Nephron (organoid): ENCODE measurements around the gene CABP5.

Source experiments
- H3K27ac Mint-ChIP-seq, 3 experiments: 2 replicates each; pipeline ENCODE4 v1.8.0; 2020; ENCODE audit warnings: mixed read lengths in 3 of 3, mild to moderate bottlenecking in 2 of 3, moderate library complexity in 1 of 3
- H3K27me3 Mint-ChIP-seq: 2 replicates; pipeline ENCODE4 v1.8.0; 2021; ENCODE audit warnings: low read depth, mild to moderate bottlenecking, moderate library complexity, mixed read lengths
- H3K36me3 Mint-ChIP-seq: 2 replicates; pipeline ENCODE4 v1.8.0; 2020; ENCODE audit warnings: low read depth, mixed read lengths
- H3K4me1 Mint-ChIP-seq: 2 replicates; pipeline ENCODE4 v1.8.0; 2020; ENCODE audit warnings: mixed read lengths
- H3K4me3 Mint-ChIP-seq, 3 experiments: 2 replicates each; pipeline ENCODE4 v1.8.0; 2020; ENCODE audit warnings: mild to moderate bottlenecking in 3 of 3, mixed read lengths in 3 of 3, moderate library complexity in 2 of 3
- H3K9me3 Mint-ChIP-seq: 2 replicates; pipeline ENCODE4 v1.8.0; 2020; ENCODE audit warnings: mixed read lengths
- TF ChIP-seq, protein P1 (sequence below), 3 experiments: fragments of 200-600 bp; sonication (generic); IDR thresholded peaks; one replicate each; pipeline ENCODE4 v1.5.0; 2021; ENCODE audit warnings: antibody characterized with exemption in 3 of 3; ENCODE audit not compliant: unreplicated experiment in 3 of 3

Gene CABP5

DNA sequence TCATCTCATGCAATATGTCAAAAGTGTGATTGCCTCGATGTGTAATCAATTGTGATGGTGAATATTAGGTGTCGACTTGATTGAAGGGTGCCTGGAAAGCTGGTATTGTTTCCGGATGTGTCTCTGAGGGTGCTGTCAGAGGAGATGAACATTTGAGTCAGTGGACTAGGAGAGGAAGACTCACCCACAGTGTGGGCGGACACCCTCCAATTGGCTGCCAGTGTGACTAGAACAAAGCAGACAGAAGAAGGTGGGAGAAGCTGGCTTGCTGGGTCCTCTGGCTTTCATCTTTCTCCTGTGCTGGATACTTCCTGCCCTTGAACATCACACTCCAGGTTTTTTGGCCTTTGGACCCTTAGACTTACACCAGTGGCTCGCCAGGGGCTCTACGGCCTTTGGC, 15.5 kb upstream of the CABP5 start:
- Mint-ChIP-seq H3K4me1 (no peaks in the 10 kb centered on the region), H3K27me3 (peaks cover 23% of the 10 kb centered on the region), H3K36me3 (no peaks in the 10 kb centered on the region), H3K4me3 (no peak overlapping the region), H3K27ac (no peak overlapping the region), H3K9me3 (peaks cover 2% of the 10 kb centered on the region)
- TF ChIP-seq, protein P1, sequence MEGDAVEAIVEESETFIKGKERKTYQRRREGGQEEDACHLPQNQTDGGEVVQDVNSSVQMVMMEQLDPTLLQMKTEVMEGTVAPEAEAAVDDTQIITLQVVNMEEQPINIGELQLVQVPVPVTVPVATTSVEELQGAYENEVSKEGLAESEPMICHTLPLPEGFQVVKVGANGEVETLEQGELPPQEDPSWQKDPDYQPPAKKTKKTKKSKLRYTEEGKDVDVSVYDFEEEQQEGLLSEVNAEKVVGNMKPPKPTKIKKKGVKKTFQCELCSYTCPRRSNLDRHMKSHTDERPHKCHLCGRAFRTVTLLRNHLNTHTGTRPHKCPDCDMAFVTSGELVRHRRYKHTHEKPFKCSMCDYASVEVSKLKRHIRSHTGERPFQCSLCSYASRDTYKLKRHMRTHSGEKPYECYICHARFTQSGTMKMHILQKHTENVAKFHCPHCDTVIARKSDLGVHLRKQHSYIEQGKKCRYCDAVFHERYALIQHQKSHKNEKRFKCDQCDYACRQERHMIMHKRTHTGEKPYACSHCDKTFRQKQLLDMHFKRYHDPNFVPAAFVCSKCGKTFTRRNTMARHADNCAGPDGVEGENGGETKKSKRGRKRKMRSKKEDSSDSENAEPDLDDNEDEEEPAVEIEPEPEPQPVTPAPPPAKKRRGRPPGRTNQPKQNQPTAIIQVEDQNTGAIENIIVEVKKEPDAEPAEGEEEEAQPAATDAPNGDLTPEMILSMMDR (IDR thresholded peaks at IDR 0.05; ENCODE audit: unreplicated experiment in 3 of 3) = no peak

DNA sequence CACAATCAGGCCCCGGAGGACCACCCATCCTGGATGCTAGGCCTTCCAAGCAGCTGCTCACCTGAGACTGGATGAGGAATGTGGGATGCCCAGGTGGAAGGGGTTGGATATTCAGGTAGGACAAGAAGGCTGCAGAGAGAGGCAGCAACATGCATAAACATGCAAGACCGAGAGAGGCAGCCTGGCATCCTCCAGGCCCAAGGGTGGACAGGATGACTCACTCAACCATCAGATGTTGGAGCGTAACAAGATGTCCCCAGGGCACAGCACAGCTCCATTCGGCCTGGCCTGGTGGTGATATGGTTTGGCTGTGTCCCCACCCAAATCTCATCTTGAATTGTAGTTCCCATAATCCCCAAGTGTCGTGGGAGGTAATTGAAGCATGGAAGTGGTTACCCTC, 10.0 kb upstream of the CABP5 start:
- peaks cover 4% of the 10 kb centered on the region for H3K27me3 Mint-ChIP-seq
- no peak overlapping the region for H3K27ac Mint-ChIP-seq
- TF ChIP-seq, protein P1 (IDR thresholded peaks at IDR 0.05; ENCODE audit: unreplicated experiment in 3 of 3) = no peak
- H3K4me3 Mint-ChIP-seq = no peak overlapping the region
- H3K36me3 Mint-ChIP-seq = no peaks in the 10 kb centered on the region
- peaks cover 19% of the 10 kb centered on the region for H3K9me3 Mint-ChIP-seq
- no peaks in the 10 kb centered on the region for H3K4me1 Mint-ChIP-seq

DNA sequence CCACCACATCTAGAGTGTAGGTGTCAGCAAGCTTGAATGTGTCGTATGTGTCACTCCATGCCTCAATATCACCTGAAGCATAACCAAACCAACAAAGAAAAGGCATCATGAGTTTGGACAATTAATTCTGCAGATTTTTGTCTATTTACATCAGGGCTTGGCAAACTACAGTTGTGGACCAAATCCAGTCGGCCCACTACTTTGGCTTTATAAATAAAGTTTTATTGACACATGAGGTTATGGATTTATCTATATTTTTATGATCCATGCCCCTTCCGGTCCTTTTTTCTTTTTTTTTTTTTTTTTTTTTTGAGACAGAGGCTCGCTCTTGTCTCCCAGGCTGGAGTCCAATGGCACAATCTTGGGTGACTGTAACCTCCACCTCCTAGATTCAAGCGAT, 9.2 kb upstream of the CABP5 start:
- Mint-ChIP-seq H3K9me3 (peaks cover 23% of the 10 kb centered on the region), H3K27ac (no peak overlapping the region), H3K4me1 (no peaks in the 10 kb centered on the region), H3K4me3 (no peak overlapping the region), H3K36me3 (no peaks in the 10 kb centered on the region), H3K27me3 (peaks cover 4% of the 10 kb centered on the region)
- TF ChIP-seq, protein P1 (IDR thresholded peaks at IDR 0.05; ENCODE audit: unreplicated experiment in 3 of 3) = no peak

DNA sequence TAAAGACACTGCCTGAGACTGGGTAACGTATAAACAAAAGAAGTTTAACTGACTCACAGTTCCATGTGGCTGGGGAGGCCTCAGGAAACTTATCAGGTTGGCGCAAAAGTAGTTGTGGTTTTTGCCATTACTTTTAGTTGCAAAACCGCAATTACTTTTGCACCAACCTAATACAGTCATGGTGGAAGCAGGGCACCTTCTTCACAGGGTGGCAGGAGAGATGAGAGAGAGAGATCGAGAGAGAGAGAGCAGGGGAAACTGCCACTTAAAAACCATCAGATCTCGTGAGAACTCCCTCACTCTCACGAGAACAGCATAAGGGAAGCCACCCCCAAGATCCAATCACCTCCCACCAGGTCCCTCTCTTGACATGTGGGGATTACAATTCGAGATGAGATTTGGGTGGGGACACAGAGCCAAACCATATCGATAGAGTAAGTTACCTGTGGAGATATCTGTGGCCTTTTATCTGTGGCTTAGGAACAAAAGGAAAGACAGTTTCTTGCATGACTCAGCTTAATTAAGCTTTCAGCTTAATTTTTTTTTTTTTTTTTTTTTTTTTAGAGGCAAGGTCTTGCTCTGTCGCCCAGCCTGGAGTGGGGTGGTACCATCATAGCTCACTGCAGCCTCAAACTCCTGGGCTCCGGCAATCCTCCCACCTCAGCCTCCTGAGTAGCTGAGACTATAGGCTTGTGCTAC, 7.6 kb upstream of the CABP5 start:
- TF ChIP-seq, protein P1 (IDR thresholded peaks at IDR 0.05; ENCODE audit: unreplicated experiment in 3 of 3) = no peak
- H3K4me3 Mint-ChIP-seq = no peak overlapping the region
- no peaks in the 10 kb centered on the region for H3K36me3 Mint-ChIP-seq
- H3K9me3 Mint-ChIP-seq = peaks cover 26% of the 10 kb centered on the region
- H3K27ac Mint-ChIP-seq = no peak overlapping the region
- peaks cover 4% of the 10 kb centered on the region for H3K27me3 Mint-ChIP-seq
- no peaks in the 10 kb centered on the region for H3K4me1 Mint-ChIP-seq

DNA sequence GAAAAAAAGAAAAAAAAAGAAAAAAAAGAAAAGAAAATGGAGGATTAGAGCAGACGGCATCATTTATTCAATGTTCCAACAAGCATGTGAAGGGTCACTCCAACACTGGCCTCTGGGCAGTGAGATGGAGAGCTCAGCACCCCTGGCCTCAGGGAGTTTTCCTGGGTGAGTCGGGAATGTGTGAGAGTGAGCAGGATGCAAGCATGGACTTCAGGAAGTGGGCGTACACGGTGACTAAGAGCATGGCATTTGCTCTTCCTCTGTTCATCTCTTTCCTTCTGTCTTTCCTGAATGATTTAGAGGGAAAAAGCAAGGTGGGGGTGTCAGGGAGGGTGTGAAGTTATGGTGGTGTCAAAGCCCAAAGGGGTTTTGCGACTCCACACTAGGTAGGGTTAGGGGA, 682 bp upstream of the CABP5 start:
- Mint-ChIP-seq H3K4me3 (no peak overlapping the region), H3K27me3 (peaks cover 20% of the 10 kb centered on the region), H3K9me3 (peaks cover 25% of the 10 kb centered on the region), H3K4me1 (no peaks in the 10 kb centered on the region), H3K27ac (no peak overlapping the region), H3K36me3 (no peaks in the 10 kb centered on the region)
- TF ChIP-seq, protein P1 (IDR thresholded peaks at IDR 0.05; ENCODE audit: unreplicated experiment in 3 of 3) = no peak

DNA sequence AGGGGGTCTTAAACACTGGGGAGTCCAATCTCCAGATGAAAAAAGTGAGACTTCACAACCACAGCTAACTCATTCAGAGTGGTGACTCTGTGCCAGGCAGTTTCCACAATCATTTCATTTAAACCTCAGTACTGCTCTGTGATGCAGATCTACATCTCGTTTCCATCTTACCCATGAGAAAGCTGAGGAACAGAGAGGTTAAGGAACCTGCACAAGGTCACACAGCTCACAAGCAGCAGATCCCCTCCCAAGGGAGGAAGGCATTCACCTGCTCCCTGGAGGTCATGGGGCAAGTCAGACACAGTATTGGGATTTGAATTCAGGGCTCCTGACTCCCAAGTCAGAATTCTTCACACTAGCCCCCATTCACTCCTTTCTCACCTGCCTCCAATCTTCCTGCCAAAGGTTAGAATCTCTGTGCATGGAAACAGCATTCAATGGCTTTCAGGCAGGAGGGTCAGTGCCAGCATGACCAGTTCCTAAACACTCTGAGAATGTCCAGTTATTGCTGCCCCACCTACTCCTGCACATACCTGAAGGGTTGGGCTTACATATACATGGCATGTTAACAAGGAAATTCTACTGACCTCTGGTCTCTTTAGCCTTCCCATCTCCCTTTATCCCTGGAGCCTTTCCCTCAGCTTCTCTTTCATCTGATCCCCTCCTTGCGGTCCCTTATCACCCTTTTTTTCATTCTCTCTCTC, 1.9 kb downstream of the CABP5 start:
- no peak overlapping the region for H3K27ac Mint-ChIP-seq
- H3K27me3 Mint-ChIP-seq = peaks cover 24% of the 10 kb centered on the region
- TF ChIP-seq, protein P1 (IDR thresholded peaks at IDR 0.05; ENCODE audit: unreplicated experiment in 3 of 3) = no peak
- H3K9me3 Mint-ChIP-seq = peaks cover 18% of the 10 kb centered on the region
- H3K4me1 Mint-ChIP-seq = no peaks in the 10 kb centered on the region
- H3K4me3 Mint-ChIP-seq = no peak overlapping the region
- H3K36me3 Mint-ChIP-seq = no peaks in the 10 kb centered on the region
